HG02870 (cell line): ENCODE measurements around the gene OGDH.
"Not testable (repeated sequence)": the region's sequence is repeated elsewhere in the genome, so short reads cannot be mapped to it uniquely, and the experiment has no call there.

Experiments
- ATAC-seq: cut with Tn5 transposase; IDR thresholded peaks from one replicate; pipeline ENCODE4 v1.9.1; 2021; ENCODE audit warnings: mild to moderate bottlenecking, moderate library complexity; ENCODE audit not compliant: unreplicated experiment

Gene OGDH

DNA sequence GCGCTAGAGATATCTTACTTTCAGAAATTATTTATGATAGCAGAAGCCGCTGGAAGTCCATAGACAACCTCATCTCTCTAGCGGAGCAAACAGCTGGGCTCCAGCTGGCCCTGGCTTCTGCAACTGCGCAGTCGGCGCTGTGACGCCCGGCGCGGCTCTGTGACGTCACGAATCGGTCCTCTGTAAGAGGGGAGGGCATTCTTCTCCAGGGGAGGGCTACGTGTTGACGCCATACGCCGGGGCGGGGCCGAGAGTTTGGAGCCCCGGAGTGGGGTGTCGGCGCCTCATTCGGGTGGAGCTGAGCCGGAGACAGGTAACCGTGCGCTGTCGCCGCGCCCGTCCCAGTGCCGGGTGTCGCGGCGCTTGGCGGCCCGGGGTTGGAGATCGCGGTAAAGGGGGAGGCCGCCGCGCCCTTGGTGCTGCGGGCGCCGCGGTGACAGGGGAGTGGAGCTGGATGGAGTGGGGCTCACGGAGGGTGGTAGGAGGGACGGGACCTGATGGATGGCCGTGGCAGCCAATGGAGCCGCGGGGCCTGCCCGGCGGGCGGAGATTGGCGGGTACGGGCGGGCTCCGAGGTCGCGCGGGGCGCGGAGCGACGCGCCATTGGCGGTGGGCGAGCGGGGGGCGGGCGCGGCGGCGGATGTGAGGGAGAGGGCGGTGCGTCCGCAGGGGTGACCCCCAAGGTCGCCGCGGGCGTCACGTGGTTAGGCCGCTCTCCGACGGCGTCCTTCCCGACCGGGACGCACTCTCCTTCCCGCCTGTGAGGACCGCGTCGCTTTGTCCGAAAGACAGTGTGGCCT lies at the start of gene OGDH:
OGDH (plus strand) TSS at position 287 of the 800 bp plus-strand sequence. CDS start 17,717 bp downstream, outside the sequence.
- peak; percentile 93 for ATAC-seq

- no peak for ATAC-seq
Measured at GRCh38 chr7:44557485-44557884, 48.9 kb upstream of the OGDH start.

GRCh38 chr7:44559485-44559884 lies 46.9 kb upstream of the OGDH start:
- no peak for ATAC-seq

- no peak for ATAC-seq
Measured at GRCh38 chr7:44561481-44561880, 44.9 kb upstream of the OGDH start.

GRCh38 chr7:44561962-44562621 lies 44.3 kb upstream of the OGDH start:
- no peak for ATAC-seq

DNA sequence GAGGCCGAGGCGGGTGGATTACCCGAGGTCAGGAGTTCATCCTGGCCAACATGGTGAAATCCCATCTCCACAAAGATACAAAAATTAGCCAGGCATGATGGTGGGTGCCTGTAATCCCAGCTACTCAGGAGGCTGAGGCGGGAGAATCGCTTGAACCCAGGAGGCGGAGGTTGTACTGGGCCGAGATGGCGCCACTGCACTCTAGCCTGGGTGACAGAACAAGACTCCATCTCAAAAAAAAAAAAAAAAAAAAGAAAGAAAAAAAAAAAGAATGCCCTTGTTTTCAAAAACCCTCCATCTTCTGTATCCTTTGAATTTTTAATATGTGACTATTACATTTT lies 43.8 kb upstream of the OGDH start:
- ATAC-seq: not testable (repeated sequence)

GRCh38 chr7:44563171-44563679 lies 43.2 kb upstream of the OGDH start:
- no peak for ATAC-seq

GRCh38 chr7:44564606-44565005 lies 41.8 kb upstream of the OGDH start:
- no peak for ATAC-seq

- peak; percentile 64 for ATAC-seq
Measured at GRCh38 chr7:44565097-44565794, 41.2 kb upstream of the OGDH start.

- peak; percentile 15 for ATAC-seq
Measured at GRCh38 chr7:44565795-44566559, 40.5 kb upstream of the OGDH start.

DNA sequence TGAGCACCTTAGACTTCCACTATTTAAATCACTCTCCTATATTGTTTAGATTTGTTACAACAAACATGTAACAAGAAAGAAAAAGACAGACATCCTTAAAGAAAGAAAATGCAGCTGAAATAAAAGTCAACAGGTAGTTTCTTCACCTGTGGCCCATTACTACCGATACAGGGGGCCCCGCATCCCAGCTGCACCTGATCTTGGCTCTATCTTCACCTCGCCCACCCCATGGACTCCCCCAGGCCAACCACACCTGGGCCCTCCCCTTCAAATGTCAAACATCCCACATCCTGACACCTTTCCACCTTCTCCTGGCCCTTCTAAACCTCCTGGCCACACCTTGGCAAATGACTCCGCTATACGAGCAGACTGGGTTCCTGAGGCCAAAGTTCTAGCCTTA lies 39.7 kb upstream of the OGDH start:
- ATAC-seq: no peak

DNA sequence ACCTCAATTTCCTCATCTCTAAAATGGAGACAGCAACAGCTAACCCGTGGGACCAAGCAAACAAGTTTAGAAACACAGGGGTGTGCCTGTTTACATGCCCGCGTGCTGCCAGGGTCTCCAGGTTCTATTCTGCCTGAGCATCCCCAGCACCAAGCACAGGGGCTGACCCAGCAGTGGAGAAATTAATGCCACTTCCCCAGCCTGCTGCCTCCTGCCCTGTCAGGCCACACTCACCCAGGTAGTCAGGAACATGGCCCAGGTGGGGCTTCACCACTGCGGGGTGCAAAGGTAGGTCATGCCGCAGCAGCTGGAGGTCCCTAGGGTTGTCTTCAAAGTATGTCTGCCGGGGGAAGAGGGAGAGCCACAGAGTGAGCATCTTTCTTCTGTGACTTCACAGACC lies 38.5 kb upstream of the OGDH start:
- no peak for ATAC-seq

GRCh38 chr7:44568771-44569560 lies 37.5 kb upstream of the OGDH start:
- ATAC-seq: no peak

DNA sequence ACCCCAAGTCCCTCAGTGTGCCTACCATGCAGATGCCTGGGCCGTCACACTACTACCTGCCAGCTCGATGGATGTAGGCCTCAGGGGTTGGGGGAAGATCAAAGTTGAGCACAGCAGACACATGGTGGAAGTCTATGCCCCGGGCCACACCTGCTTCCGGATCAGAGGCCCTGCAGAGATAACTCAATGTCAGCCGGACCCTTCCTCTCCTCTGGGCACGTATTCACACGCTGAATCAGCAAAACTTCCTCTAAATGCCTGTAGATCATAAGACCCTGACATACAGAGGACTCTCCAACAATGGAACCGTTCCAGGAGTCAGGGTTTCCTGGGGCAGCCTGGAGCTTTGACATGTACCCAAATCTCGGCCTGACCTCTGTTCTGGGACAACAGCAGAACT lies 36.5 kb upstream of the OGDH start:
- ATAC-seq: no peak

DNA sequence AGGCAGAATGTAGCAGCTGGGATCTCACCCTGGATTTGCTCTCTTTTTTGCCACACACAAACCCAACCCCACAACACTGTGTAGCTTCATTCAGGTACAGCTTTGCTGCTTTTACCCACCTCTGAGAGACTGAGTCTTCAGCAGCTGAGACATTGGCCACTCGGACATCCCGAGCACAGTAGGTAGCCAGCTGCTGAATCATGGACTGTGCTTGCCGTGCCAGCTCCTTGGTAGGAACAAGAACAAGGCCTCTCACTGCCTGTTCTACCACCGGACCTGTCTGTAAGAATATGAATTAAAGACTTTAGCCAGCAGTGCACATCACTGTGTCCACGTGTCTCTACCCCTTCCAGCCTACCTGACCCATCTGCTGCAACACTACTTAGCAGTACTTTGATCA lies 33.7 kb upstream of the OGDH start:
- no peak for ATAC-seq

DNA sequence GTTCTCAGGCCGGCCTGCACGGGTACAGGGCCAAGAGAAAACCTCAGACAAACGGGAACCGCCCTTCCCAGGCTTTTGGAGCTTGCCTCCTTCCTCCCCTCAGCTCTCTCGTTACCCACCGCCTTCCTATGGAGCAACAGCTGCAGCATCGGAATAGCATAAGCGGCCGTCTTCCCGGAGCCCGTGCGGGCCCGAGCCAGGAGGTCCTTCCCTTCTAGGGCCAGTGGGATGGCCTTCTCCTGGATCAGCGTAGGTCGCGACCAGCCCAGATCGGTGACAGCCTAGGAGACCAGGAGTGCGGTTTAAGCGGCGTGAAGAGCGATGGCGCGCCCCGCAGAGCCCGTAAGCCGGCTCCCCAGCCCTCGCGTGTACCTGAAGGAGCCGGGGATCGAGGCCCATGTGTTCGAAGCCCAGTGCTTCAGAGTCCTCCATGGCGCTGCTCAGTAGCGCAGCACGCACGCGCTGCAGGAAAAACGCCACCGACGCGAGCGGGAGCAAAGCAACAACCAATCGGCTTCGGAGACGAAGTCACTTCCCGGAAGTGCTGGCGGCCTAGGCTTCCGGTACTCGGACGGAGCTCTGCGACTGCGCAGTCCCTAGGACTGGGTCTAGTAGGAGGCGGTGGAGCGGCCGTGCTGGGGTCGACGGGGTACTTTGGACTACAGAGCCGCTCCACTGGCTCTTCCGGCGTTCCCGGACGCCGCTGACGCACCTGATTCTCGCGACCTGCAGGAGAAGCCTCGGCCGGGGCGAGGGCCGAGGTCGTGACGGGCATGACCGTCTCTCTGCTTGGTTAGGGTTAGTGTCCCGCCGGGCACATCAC lies 32.8 kb upstream of the OGDH start, which contains the start of gene DDX56:
DDX56 (minus strand) TSS at position 445 of the 823 bp plus-strand sequence; CDS start at position 432, 13 bp downstream.
- ATAC-seq: peak; percentile 89

DNA sequence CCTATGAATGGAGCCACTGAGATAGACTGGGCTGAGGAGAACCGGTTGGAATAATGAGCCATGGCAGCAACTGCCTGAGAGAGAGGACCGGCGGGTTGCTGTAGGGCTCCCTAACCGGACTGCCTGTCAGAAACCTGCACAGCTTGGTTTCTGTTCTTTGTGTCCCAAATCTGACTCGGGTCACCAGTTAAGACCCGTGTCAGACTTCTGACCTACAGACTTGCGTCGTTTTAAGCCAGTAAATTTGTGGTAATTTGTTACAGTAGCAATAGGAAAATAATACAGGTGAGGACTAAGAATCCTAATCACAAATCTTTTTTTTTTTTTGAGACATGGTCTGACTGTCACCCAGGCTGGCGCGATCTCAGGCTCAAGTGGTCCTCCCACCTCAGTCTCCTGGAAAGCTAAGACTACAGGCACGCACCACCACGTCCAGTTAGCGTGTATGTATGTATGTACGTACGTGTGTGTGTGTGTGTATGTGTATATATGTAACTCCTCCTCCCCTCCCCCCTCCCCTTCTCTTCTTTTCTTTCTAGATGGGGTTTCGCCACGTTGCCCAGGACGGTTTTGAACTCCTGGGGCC lies 32.0 kb upstream of the OGDH start:
- ATAC-seq: peak; percentile 8

DNA sequence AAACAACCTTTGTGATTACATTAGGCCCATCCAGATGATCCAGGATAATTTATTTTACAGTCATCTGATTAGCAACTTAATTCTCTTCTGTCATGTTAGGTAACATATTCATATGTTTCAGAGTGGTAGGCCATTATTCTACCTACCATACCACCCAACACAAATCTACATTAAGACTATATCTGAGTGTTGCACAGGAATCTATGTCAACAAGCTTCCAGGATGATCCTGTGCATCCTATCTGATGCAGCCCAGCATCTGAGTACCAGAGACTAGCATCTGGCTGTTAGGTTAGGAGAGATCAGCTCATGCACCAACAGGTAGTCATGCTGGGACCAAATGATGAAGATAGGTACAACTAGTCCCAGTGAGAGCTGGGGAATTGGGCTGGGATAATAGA lies 31.4 kb upstream of the OGDH start:
- ATAC-seq: no peak

DNA sequence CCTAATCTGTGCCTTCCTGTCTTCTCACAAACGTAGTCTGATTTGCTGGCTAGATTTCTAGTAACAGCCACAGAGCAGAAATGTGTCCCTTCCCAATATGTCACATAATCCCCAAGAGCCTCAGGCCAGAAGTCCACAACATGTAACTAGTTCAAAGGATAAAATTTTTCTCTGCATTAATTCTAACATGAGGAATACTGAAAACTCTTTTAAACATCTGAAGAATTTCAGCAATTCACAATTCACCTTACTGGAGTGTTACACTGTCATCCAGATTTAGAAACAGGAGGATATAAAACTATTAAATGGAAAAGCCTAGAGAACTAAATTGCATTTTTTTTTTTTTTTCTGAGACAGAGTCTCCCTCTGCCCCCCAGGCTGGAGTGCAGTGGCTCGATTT lies 30.2 kb upstream of the OGDH start:
- ATAC-seq: no peak
